ENCODE data around the gene CYP4F2.
A peak's percentile ranks its signal among the peaks of the same experiment; 100 is the strongest.

The CYP4F2 gene

GRCh38 chr19:15869873-15870272 lies 28.0 kb downstream of the CYP4F2 start:
- H3K27me3 ChIP-seq (ENCODE audit: insufficient read depth, poor library complexity, severe bottlenecking): no peaks in the 10 kb centered on the region
- H3K9me3 ChIP-seq (ENCODE audit: severe bottlenecking): no peaks in the 10 kb centered on the region
- no peak for TF ChIP-seq CTCF (IDR thresholded peaks at IDR 0.05; ENCODE audit: poor library complexity, severe bottlenecking)
- ATAC-seq (ENCODE audit: low read depth) (no peak), DNase-seq (ENCODE audit: low spot score) (no peak)
- H3K4me3 ChIP-seq (ENCODE audit: severe bottlenecking): no peak overlapping the region
- H3K4me1 ChIP-seq (ENCODE audit: insufficient read depth, poor library complexity, severe bottlenecking): peaks cover 19% of the 10 kb centered on the region
- H3K27ac ChIP-seq (ENCODE audit: poor library complexity, severe bottlenecking): no peak overlapping the region
- H3K36me3 ChIP-seq (ENCODE audit: low read depth): no peaks in the 10 kb centered on the region

- Histone ChIP-seq H3K27ac (ENCODE audit: poor library complexity, severe bottlenecking) (no peak overlapping the region), H3K27me3 (ENCODE audit: insufficient read depth, poor library complexity, severe bottlenecking) (no peaks in the 10 kb centered on the region), H3K9me3 (ENCODE audit: severe bottlenecking) (no peaks in the 10 kb centered on the region), H3K36me3 (ENCODE audit: low read depth) (no peaks in the 10 kb centered on the region), H3K4me1 (ENCODE audit: insufficient read depth, poor library complexity, severe bottlenecking) (peaks cover 19% of the 10 kb centered on the region), H3K4me3 (ENCODE audit: severe bottlenecking) (no peak overlapping the region)
- ATAC-seq (ENCODE audit: low read depth): peak; percentile 94
- DNase-seq (ENCODE audit: low spot score): no peak
- peak; percentile 93 for TF ChIP-seq CTCF (IDR thresholded peaks at IDR 0.05; ENCODE audit: poor library complexity, severe bottlenecking)
Measured at GRCh38 chr19:15869109-15869555, 28.7 kb downstream of the CYP4F2 start.

- Histone ChIP-seq H3K27ac (ENCODE audit: poor library complexity, severe bottlenecking) (no peak overlapping the region), H3K4me1 (ENCODE audit: insufficient read depth, poor library complexity, severe bottlenecking) (peaks cover 9% of the 10 kb centered on the region), H3K9me3 (ENCODE audit: severe bottlenecking) (no peaks in the 10 kb centered on the region), H3K4me3 (ENCODE audit: severe bottlenecking) (no peak overlapping the region), H3K36me3 (ENCODE audit: low read depth) (no peaks in the 10 kb centered on the region), H3K27me3 (ENCODE audit: insufficient read depth, poor library complexity, severe bottlenecking) (no peaks in the 10 kb centered on the region)
- ATAC-seq (ENCODE audit: low read depth) (no peak), DNase-seq (ENCODE audit: low spot score) (no peak)
- TF ChIP-seq CTCF (IDR thresholded peaks at IDR 0.05; ENCODE audit: poor library complexity, severe bottlenecking): no peak
Measured at GRCh38 chr19:15866636-15867035, 31.2 kb downstream of the CYP4F2 start.

GRCh38 chr19:15864824-15865223 lies 33.0 kb downstream of the CYP4F2 start:
- H3K36me3 ChIP-seq (ENCODE audit: low read depth): no peaks in the 10 kb centered on the region
- TF ChIP-seq CTCF (IDR thresholded peaks at IDR 0.05; ENCODE audit: poor library complexity, severe bottlenecking): no peak
- no peak overlapping the region for H3K27ac ChIP-seq (ENCODE audit: poor library complexity, severe bottlenecking)
- ATAC-seq (ENCODE audit: low read depth) (no peak), DNase-seq (ENCODE audit: low spot score) (no peak)
- H3K27me3 ChIP-seq (ENCODE audit: insufficient read depth, poor library complexity, severe bottlenecking): no peaks in the 10 kb centered on the region
- no peaks in the 10 kb centered on the region for H3K9me3 ChIP-seq (ENCODE audit: severe bottlenecking)
- no peak overlapping the region for H3K4me3 ChIP-seq (ENCODE audit: severe bottlenecking)
- H3K4me1 ChIP-seq (ENCODE audit: insufficient read depth, poor library complexity, severe bottlenecking): peaks cover 7% of the 10 kb centered on the region

- H3K4me1 ChIP-seq (ENCODE audit: insufficient read depth, poor library complexity, severe bottlenecking): no peaks in the 10 kb centered on the region
- H3K36me3 ChIP-seq (ENCODE audit: low read depth): no peaks in the 10 kb centered on the region
- DNase-seq (ENCODE audit: low spot score): no peak
- peak; percentile 79 for ATAC-seq (ENCODE audit: low read depth)
- H3K27ac ChIP-seq (ENCODE audit: poor library complexity, severe bottlenecking): no peak overlapping the region
- no peaks in the 10 kb centered on the region for H3K9me3 ChIP-seq (ENCODE audit: severe bottlenecking)
- H3K27me3 ChIP-seq (ENCODE audit: insufficient read depth, poor library complexity, severe bottlenecking): no peaks in the 10 kb centered on the region
- no peak for TF ChIP-seq CTCF (IDR thresholded peaks at IDR 0.05; ENCODE audit: poor library complexity, severe bottlenecking)
- H3K4me3 ChIP-seq (ENCODE audit: severe bottlenecking): no peak overlapping the region
Measured at GRCh38 chr19:15863272-15863671, 34.6 kb downstream of the CYP4F2 start.

Data from RWPE2 (cell line).